HG03095 (cell line): ENCODE data around the gene CPT1B.

Source experiments
- ATAC-seq: cut with Tn5 transposase; IDR thresholded peaks from one replicate; pipeline ENCODE4 v1.9.1; 2021; ENCODE audit warnings: moderate library complexity; ENCODE audit not compliant: unreplicated experiment

CPT1B gene

DNA sequence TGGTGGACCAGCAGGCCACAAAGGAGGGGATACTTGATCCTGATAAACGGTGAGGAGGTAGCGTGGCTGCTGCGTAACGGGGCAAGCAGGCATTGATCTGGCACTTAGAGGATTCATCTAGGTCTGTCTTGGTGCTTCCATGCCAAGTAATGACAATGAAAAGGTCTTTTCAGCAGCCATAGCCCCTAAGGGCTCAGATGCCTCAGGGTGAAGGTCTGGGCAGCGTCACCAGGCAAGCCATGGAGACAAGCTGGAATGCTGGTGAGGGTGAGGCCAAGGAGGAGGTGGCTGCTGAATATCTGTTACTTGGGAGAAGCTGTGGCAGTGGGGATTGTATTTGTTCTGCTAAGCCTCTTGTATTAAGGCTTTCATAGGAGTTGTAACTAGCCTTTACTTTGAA lies 9.2 kb upstream of the CPT1B start:
- no peak for ATAC-seq

DNA sequence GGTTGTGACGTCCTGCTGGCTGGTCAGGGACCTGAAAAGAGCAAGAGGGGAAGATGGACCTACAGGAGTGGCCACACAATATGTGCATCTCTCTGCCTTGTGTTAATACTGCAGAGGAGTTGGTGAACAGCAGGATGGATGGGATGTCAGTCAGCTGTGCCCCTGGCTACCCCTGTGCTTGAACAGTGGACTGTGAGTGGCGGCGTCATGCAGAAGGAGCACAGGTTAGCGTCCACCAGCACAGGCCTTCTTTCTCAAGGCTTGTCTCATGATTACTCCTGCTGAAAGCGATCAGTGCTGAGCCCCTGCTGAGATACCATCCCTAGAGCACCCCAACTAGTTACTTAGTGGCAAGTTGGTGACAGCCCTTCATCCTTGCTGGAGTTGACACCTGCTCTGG lies 8.2 kb upstream of the CPT1B start:
- no peak for ATAC-seq

DNA sequence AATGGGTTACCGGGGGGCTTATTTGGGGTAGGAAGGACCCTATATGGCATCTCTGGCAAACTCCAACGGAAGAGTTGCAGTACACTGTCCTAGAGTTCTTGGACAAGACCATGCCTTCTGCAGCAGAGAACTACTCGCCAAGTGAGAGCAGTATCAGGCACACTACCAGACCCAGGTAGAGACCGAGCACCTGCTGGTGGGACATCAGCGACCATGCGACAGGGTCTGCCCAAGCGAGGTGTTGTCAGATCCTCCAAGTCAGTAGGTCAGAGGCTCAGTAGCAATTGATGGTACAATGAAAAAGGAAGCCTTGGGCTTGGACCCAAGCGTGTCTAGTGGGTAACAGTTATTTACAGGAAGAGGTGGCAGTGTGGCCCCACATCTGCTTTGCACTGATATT lies 7.6 kb upstream of the CPT1B start:
- ATAC-seq, result no peak

DNA sequence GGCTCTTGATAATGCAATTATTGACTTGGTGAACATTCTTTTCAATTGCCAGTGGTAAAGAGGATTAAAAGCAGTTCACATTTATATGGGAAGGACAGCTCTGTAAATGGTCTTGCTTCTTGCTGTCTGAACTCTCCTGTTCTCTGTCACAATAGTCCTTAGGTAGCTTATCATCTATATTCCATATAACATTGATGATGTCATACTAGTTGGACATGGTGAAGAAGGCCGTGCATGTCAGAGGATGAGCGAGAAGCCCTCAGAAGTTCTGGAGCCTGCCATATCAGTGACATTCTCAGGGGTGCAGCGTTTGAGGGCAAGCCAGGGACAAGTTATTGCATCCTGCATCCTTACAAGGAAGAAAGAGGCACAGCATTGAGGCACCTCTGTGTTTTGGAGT lies 7.0 kb upstream of the CPT1B start:
- ATAC-seq, result no peak

DNA sequence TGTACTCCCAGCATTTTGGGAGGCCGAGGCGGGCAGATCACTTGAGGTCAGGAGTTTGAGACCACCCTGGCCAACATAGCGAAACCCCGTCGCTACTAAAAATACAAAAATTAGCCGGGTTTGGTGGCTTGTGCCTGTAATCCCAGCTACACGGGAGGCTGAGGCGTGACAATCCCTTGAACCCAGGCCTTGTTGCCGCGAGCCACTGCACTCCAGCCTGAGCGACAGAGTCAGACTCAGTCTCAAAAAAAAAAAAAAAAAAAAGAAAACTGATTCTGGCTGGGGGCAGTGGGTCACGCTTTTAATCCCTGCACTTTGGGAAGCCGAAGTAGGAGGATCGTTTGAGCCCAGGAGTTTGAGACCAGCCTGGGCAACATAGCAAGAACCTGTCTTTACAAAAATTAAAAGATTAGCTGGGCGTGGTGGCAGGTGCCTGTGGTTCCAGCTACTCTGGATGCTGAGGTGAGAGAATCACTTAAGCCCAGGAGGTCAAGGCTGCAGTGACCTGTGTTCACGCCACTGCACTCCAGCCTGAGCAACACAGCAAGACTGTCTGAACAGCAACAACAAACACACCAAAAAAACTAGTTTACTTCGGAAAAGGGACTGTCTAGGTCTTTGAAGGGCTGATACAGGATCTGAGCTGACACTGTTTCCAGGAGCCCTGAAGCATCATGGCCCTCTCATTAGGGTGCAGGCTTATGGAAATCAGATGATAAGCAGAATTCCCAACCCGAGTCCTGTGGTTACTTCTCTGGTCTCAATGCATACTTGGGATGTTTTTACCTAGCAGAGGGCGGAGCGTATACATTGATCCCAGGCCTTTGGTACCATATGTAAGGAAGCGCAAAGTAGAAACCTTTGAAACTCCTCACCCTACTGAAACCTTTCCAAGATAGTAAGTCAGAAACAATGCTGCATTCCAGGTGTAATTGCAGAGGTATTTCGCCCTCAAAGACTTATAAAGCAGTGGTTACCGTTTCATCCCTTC lies 6.2 kb upstream of the CPT1B start:
- no peak for ATAC-seq

DNA sequence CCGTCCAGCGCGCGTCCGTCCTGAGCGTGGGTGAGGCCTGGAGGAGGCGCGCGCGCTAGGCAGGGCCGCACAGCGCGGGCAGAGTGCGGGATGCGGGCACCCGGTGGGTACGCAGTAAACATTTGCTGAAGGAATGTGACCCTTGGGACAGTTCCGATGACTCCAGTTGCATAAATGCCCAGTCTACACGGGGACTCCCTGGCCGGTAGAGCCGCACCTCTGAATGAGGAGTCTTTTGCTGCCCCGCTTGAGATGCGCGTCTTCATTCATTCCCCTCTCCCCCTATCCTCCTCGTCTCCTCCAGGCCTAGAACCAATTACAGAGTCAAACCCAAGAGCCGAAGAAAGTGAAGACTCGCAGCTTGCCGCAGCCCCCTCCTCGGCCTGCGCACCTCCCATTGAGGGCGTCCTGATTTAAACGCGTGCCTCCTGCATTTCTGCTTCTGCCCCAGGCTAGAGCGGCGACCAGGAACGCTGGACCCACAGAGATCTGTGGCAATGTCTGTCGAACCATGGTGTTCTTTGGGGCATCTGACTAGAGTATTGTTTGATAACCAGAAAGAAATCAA lies 5.2 kb upstream of the CPT1B start:
- ATAC-seq, result peak; percentile 24

DNA sequence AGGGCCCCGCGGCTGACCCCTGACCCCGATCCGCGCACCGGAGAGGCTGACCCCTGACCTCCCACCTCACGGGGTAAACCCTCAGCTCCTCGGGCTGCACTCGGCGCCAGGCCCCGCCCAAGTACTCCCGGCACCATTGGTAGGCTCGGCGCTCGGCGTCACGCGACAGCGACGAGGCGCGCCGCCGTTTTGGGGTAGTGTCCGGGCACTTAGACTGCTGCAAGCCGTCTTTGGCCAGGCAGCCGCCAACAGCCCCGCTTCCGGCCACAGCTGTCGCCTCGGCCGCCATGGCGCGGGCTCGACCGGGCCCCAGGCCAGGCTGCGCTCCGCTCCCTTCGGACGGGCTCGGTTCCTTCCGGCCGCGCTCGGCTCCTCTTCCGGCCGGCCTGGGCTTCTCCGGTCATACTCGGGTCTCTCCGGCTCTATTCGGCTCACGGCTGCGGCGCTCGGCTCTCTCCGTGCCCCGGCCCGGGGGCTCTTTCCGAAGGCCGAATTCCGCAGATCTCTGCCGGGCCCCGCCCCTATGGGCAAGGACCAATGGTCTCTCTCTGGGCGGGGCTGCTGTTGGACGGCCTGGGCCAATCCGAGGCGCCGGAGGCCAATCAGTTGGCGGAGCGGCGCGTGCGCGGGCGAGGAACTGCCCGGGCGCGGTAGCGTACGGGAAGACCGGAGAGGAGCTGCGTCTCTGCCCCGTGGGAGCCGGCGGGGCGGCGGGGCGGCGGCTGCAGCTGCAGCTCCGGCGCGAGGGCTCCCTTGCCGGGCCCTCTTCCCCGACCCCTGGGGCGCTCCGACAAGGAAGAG lies 4.5 kb upstream of the CPT1B start, which contains the start of gene CHKB:
Gene CHKB (minus strand): TSS at position 357 of the 801 bp plus-strand sequence. CDS start 68 bp downstream, at position 289.
- peak; percentile 84 for ATAC-seq

DNA sequence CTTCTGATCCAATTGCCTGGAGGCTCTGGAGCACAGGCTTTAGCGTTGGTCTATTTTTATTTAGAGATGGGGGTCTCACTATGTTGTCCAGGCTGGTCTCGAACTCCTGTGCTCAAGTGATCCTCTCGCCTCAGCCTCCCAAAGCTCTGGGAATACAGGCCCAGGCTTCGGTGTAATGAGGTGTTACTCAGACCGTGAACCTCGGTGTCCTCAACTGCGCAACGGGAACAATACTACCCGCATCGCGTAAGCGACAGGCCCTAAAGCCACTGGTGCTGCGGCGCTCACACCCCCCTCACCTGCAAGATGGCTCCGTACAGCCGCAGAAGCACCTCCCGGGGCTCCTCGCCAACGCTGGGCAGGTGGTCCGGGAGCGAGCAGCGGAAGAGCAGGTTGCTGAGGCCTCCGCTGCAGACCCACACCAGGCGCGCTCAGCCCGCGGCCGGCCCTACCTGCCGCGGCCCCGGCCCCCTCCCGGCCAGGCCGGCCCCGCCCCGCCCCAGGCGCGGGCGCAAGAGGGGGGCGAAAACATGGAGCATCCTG lies 3.8 kb upstream of the CPT1B start:
- ATAC-seq, result peak; percentile 25

DNA sequence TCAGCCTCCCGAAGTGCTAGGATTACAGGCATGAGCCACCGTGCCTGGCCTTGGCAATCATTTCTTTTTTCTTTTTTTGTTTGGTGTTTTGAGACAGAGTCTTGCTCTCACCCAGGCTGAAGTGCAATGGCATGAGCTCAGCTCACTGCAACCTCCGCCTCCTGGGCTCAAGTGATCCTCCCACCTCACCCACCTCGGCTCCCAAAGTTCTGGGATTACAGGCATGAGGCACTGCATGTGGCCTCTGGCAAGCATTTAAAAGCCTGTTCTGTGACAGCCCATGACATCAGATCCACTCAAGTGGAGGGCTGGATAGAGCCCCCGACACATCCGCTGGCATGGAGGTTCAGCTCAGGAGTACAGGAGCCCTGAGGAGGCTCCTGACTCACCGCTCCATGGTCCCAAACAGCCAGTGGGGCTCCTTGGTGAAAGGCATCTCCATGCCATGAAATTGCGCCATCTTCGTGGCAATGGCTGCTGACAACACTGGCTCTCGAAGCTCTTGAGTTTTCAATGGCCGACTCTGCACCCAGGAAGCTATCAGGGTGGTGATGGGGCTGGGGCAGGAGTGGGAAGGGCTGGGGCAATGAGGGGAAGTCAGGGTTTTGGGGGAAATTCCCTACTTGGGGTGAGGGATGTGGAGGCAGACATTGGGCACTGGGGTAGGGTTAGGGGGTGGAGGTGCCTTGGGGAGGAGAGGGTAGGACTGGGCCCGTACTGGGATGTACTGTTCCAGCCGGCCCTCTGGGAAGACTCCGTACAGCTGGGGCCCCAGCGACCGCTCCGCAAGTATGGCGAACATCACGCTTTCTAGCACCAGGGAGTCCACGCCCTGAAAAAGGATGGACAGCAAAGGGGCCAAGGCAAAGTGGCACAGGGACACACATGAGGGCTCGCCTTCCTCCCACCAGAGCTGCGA lies 3.1 kb upstream of the CPT1B start:
- ATAC-seq, result no peak

DNA sequence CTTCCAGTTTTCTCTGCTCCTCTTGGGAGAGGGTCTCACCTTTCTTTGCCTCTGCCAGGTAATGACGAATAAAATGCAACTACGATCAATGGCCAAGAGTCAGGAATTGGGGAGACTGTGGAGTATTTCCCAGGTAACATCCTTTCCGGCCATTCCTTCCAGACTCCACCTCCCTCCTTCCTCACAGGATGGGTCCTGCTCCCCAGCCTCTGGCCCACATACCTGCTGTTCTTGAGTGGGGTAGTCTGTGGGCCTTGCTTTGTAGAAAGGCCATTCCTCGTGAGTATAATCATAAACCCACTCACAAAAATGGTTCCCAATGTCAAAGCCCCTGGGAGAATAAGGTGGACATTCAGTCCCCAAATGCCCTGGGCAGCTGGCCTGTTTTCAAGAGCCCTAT lies 1.5 kb upstream of the CPT1B start:
- no peak for ATAC-seq

DNA sequence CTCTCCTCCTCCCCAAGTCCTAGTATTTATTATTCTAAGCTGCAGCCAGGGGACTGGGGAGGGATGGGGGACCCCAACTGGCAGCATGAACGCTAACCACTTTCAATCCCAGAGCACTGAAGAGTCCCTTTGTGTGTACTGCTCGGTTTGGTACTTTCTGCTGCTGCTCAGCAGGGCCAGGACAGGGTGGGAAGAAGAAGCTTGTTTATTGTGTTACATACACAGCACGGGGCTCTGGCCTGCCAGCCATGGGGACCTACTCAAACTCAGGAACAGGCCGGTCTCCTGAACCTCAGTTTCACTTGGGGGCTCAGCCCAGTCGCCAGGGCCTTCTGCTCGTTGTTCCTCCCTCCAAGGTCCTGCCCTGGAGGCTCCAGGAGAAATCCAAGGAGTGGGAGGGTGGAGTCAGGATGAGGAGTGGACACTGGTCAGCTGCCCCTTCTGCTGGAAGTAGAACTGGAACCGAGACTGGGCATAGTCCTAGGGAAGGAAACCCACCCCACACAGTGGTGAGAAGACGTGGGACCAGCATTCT lies 616 bp upstream of the CPT1B start:
- no peak for ATAC-seq

DNA sequence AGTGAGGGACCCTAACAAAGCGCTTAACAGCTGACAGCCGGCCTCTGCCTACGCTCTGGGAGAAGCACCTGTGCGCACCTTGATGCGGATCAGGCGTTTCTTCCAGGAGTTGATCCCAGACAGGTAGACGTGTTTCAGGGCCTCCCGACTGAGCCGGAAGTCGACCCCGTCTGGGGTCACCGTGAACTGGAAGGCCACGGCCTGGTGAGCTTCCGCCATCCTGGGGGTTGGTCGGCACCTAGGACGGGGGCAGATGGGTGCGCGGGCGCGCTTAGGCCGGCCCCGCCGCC lies 585 bp downstream of the CPT1B start:
- ATAC-seq, result no peak

DNA sequence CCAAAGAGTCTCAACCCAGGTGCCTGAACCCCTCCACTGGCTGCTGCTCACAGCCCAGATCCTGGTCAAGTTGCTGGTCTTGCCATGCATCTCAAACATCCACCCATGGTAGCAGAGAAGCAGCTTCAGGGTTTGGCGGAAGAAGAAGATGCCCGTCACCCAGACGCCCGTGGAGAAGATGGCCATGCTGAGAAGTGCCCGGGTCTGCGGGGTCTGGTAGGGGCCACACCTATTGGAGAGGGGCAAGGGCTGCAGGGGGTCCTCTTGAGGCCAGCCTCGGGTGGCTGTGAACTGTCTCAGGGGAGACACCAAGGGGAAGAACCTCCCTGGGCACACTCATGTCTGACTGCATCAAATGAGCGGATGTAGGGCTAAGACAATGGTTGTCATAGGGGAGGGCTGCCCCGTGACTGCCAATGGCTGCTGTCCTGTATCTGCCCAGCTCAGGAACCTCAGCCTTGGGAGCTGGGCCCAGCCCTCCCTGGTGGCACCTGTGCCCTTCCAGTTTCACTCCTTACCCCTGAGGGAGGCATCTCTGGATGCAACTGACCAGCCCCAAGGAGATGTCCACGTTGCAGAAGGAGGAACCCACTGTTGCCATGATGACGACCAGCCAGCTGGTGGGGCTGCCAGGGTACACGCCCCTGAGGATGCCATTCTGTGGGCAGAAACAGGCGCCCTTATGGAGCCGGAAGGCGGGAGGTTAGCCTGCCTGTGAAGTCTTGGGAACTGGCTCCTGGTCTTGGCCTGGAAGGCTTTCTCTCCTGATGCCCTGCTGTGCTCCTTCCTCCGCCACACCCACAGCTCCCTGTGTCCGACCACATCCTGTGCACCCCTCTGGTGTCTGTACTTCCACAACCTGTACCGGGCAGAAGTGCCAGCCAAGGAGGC lies 1.2 kb downstream of the CPT1B start:
- ATAC-seq, result no peak

DNA sequence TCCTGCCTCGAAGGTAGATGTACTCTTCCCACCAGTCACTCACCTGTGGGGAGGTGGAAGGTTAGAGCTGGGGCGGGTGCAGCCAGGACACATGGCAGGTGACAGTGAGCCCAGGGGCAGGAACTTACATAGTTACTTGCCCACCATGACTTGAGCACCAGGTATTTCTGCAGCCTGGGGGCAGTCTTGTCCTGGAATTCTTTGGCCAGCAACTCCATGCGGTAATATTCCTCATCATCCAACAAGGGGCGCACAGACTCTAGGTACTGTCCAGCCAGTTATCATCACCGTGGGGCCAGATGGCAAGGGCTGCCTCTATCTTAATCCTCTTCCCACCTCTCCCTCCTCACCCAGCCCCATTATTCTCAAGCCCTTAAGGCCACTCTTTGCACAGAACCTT lies 2.2 kb downstream of the CPT1B start:
- ATAC-seq, result no peak

DNA sequence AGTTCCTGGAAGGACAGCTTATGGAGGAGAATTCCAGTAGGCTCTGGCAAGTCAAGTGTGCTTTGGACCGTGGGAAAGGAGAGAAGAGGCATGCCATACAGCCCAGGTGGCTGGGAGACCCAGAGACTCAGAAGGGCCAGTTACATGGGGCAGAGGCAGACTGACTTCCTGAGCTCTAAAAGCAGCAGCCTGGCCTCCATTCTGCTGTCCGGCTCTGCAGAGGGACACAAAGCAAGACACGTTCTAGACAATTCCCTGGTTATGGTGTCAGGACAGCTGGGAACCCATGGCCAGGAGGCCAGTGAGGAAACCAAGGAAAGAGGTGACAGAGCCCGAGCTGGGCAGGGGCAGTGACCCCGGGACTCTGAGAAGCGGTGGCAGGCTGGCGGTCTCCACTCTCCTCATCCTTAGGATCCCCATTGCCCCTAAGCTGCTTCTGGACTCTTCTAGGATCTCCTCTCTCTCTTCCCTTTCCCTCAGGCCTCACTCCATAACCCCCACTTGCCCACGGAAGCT lies 2.7 kb downstream of the CPT1B start:
- ATAC-seq, result no peak

DNA sequence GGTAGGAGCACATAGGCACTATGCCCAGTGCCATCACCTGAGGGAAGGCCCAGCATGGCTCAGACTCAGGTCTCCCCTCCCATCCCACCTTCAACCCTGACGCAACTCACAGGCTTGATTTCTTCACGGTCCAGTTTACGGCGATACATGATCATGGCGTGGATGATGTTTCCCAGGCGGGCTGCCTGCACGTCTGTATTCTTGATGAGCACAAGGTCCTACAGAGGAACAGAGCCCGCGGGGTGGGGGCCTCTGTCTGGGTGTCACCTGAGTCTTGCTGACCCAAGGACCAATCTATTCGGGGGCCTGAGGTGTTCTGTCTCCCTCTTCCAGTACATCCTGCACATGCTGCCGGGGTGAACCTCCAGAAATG lies 3.9 kb downstream of the CPT1B start:
- no peak for ATAC-seq

DNA sequence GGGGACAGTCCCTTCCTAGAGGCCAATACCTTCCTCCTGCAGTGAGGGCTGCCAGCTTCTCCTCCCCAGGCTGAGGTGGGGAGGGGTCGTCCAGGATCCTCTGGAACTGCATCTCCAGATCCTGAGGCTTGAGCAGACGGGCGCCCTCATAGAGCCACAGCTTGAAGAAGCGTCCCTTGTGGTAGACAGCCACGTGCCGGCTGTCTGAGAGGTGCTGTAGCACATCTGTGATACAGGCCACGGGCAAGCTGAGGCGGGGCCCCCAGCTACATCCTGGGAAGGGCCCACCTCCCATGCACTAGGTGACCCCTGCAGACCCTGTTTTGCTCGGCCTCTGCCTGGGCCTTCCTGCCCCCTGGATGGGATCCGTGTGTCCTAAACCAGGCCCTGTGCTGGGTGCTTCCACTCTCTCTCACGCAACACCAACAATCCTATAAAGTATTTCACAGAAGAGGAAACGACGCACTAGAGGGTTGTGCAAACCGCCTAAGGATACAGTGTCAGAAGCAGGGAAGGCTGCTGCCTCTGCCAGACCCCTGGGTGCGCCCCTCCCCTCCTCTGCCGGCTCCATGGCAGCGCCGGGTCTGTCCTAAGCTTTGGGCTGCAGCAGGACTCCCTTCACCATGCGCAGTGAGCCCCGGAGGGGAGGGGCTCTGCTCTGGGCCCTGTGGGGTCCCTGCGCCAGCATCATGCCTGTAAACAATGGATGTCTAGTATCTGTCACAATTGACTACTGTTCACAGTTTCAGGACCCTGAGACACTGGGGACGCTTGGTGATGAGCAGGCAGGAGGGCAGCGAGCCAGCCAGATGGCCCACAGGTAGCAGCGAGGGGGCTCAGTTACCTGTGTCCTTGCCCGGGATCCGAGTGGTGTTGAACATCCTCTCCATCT lies 4.5 kb downstream of the CPT1B start:
- ATAC-seq, result no peak

DNA sequence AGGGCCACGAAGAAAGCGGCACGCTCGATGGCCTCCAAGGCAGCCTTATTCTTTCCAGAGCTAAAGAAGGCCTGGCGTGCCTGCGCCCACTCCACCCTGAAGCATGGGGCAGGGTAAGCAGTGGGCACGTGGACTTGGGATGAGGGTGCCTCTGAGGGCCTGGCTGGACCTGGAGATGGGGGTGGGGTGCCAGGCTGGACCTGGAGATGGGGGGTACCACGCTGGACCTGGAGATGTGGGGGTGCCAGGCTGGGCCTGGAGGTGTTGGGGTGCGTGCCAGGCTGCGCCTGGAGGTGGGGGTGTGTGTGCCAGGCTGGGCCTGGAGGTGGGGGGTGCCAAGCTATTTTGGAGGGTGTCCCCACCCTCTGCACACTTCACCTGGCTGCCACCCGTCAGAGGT lies 5.3 kb downstream of the CPT1B start:
- ATAC-seq, result no peak
